ENCODE data around the gene TOP3B. TPM values are rescaled to one million over a fixed set of nuclear protein-coding genes. Genes with fewer than 3 reads are reported as not detected.

TOP3B gene
- total RNA-seq, 4 donors from 2014 or later = 4.6 to 36.6 (median 23.4) TPM

DNA sequence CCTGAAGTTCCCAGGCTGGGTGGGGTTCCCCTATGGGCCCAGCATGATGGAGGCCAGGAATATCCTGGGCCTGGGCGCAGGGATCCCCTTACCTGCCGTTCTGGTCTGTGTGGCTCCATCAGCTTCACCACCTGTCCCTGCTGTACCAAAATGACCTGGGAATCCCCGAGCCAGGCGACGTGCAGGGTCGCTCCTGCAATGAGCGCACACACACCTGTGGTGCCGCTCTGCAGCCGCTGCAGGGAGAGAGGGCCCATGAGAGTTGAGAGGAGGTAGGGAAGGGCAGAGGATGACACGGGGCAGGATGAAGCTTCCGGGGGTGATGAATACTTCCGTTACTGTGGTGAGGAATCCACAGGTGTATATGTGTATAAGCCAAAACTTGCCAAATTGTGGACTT lies 51.5 kb downstream of the TOP3B start:
- no peak overlapping the region for H3K4me3 ChIP-seq
- DNase-seq = no peak

DNA sequence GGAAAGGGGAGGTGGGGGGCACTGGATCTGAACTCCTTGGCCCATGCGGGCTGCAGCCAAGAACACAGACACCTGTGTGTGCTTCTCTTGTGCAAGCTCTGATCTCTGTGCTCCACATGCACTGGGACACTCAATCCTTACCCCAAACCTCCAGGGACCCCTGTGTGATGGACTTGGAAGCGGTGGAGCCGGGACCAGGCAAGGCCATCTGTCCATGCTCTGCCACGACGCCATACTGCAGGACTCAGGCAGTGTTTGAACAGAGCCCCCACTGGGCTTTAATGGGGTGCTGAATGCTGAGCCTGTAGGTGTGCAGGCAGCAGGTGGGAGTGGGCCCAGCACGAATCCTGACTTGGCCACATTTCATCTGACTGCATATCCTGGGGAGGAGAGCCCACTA lies 53.3 kb downstream of the TOP3B start:
- no peak for DNase-seq
- H3K36me3 ChIP-seq = peaks cover 29 to 100% (median 69%) of the 10 kb centered on the region in 3 donors
- intact Hi-C loops (cut with DNase I) = no loop called here
- 75% methylated on average over 4 of the region's 6 CpGs; no CpG with 5 or more reads in 1 of the 2 donors for WGBS, 2 donors
- no peaks in the 10 kb centered on the region for H3K4me1 ChIP-seq
- no peaks in the 10 kb centered on the region for H3K9me3 ChIP-seq
- no peaks in the 10 kb centered on the region for H3K27me3 ChIP-seq
- H3K4me3 ChIP-seq = no peak overlapping the region
- TF ChIP-seq, protein P1, sequence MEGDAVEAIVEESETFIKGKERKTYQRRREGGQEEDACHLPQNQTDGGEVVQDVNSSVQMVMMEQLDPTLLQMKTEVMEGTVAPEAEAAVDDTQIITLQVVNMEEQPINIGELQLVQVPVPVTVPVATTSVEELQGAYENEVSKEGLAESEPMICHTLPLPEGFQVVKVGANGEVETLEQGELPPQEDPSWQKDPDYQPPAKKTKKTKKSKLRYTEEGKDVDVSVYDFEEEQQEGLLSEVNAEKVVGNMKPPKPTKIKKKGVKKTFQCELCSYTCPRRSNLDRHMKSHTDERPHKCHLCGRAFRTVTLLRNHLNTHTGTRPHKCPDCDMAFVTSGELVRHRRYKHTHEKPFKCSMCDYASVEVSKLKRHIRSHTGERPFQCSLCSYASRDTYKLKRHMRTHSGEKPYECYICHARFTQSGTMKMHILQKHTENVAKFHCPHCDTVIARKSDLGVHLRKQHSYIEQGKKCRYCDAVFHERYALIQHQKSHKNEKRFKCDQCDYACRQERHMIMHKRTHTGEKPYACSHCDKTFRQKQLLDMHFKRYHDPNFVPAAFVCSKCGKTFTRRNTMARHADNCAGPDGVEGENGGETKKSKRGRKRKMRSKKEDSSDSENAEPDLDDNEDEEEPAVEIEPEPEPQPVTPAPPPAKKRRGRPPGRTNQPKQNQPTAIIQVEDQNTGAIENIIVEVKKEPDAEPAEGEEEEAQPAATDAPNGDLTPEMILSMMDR (IDR thresholded peaks at IDR 0.05) = no peak
- no peak for TF ChIP-seq POLR2A (IDR thresholded peaks at IDR 0.05)
- H3K27ac ChIP-seq = no peak overlapping the region

More for the DNA sequence above, 51.5 kb downstream of the TOP3B start:
- Histone ChIP-seq H3K36me3 (peaks cover 29 to 100% (median 64%) of the 10 kb centered on the region in 3 donors), H3K27me3 (no peaks in the 10 kb centered on the region), H3K27ac (no peak overlapping the region), H3K9me3 (no peaks in the 10 kb centered on the region), H3K4me1 (peaks cover under 1 to 9% (median 3%) of the 10 kb centered on the region in 3 donors)
- intact Hi-C loops (cut with DNase I) = no loop called here
- WGBS, 2 donors = 89 to 96% methylated on average over 3 to 5 of the region's 12 CpGs
- TF ChIP-seq, protein P1 (IDR thresholded peaks at IDR 0.05) = no peak
- TF ChIP-seq POLR2A (IDR thresholded peaks at IDR 0.05) = no peak

DNA sequence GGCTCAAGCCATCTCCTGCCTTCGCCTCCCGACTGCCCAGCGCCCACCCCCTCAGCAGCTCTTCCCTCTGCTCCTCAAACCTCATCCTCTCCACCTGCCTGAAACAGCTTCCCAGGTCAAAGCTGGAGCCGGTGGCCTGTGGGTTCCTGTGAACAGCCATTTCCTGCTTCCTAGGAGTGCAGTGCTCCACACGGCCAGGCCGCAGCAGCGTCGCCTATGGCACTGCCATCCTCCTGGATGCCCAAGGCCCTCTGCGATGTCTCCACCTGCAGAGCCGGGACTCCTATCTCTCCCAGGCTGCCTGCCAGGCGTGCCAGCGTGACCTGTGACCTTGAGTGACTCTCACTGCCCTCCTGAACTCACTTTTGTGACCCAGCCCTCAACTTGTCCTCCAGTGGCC lies 54.5 kb downstream of the TOP3B start:
- Histone ChIP-seq H3K27ac (no peak overlapping the region), H3K4me3 (no peak overlapping the region), H3K9me3 (no peaks in the 10 kb centered on the region), H3K4me1 (no peaks in the 10 kb centered on the region), H3K36me3 (peaks cover 25 to 100% (median 61%) of the 10 kb centered on the region in 3 donors), H3K27me3 (no peaks in the 10 kb centered on the region)
- TF ChIP-seq POLR2A (IDR thresholded peaks at IDR 0.05) = no peak
- TF ChIP-seq, protein P1 (IDR thresholded peaks at IDR 0.05) = no peak
- DNase-seq = no peak
- WGBS, 2 donors = 69% methylated on average over 3 of the region's 12 CpGs; no CpG with 5 or more reads in 1 of the 2 donors
- intact Hi-C loops (cut with DNase I) = no loop called here

DNA sequence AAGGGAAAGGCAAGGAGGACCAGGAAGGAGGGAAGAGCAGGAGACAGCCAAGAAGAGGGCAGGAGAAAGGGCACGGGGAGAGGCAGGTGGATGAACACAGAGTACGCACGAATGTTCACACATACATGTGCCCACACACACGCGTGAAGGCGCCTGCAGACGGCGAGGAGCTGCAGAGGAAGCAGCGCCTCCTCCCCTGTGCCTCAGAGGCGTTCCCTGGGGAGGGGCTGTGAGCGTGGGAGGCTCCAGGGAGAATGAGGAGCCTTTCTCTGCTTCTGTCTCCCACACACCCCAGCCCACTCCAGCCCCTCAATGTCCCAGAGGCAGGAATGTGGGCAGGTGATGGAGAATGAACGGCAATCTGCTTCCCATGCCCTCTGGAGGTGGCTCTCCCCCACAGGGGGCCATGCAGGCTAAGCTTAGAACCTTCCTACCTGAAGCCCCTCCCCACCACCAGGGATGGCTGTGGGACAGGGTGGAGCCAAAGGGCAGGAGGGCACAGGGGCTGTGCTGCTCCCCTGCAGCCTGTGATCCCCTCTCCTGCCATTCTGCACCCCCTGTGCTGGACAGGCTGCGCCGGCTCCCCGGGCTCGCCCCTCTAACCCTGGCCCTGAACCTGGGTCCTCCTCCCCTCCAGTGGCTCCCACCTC lies 55.3 kb downstream of the TOP3B start:
- Histone ChIP-seq H3K27ac (no peak overlapping the region), H3K9me3 (no peaks in the 10 kb centered on the region), H3K36me3 (peaks cover 26 to 100% (median 57%) of the 10 kb centered on the region in 3 donors), H3K4me3 (no peak overlapping the region), H3K27me3 (no peaks in the 10 kb centered on the region), H3K4me1 (no peaks in the 10 kb centered on the region)
- WGBS, 2 donors = 82 to 90% methylated on average over 13 to 14 of the region's 16 CpGs
- intact Hi-C loops (cut with DNase I) = no loop called here
- no peak for TF ChIP-seq POLR2A (IDR thresholded peaks at IDR 0.05)
- DNase-seq = no peak

DNA sequence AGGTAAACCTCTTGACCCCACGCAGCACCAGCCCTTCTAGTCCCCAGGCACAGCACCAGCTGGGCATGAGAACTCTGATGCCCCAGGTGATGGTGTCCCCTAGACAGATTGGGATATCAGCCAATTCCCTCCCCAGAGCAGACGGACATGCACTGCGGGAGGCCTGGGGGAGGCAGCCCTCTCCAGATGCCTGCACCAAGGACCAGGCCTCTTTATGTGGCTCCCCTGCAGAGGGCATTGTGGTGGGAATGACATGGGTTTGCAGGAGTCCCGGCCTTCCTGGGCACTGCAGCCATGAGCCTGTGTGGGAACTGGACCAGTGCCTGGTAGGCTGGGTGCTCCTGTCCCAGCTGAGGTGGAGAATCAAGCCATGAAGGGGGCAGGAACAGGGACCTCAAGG lies 55.9 kb downstream of the TOP3B start:
- peaks cover 0 to 1% (median 0%) of the 10 kb centered on the region in 3 donors for H3K4me1 ChIP-seq
- 80% methylated on average over 3 of the region's 4 CpGs; no CpG with 5 or more reads in 1 of the 2 donors for WGBS, 2 donors
- H3K36me3 ChIP-seq = peaks cover 26 to 100% (median 52%) of the 10 kb centered on the region in 3 donors
- H3K9me3 ChIP-seq = no peaks in the 10 kb centered on the region
- no peak overlapping the region for H3K4me3 ChIP-seq
- DNase-seq = no peak
- intact Hi-C loops (cut with DNase I) = no loop called here
- TF ChIP-seq, protein P1 (IDR thresholded peaks at IDR 0.05) = no peak
- TF ChIP-seq POLR2A (IDR thresholded peaks at IDR 0.05) = no peak
- no peaks in the 10 kb centered on the region for H3K27me3 ChIP-seq
- H3K27ac ChIP-seq = no peak overlapping the region
